CD8-positive, alpha-beta memory T cell (primary cell): ENCODE measurements around the gene KIF16B. TPM values are rescaled to one million over a fixed set of nuclear protein-coding genes. Genes with fewer than 3 reads are reported as not detected.

Experiments used
- CTCF ChIA-PET: fragments of 350-600 bp; sonication (Branson Sonifier 250); formaldehyde crosslinking; loops from one replicate; lab custom pipeline; 2021; ENCODE audit warnings: antibody characterized with exemption; lab: Charles Lee
- POLR2A ChIA-PET: fragments of 350-600 bp; sonication (Branson Sonifier 250); formaldehyde crosslinking; loops from one replicate; lab custom pipeline; 2021; ENCODE audit warnings: antibody characterized with exemption; lab: Charles Lee
- DNase-seq, 5 donors: peaks; one replicate each; pipeline versions ENCODE4 v3.0.0 to v3.0.0-alpha.2; 2020 to 2022; ENCODE audit warnings: mixed read lengths in 1 of 5
- H3K27ac ChIP-seq: one replicate; pipeline ENCODE4 v1.7.0; 2013; ENCODE audit warnings: low read depth, mild to moderate bottlenecking, low read length, moderate library complexity
- H3K27me3 ChIP-seq: 2 replicates; pipeline ENCODE4 v1.7.0; 2013; ENCODE audit warnings: low read length, mild to moderate bottlenecking; ENCODE audit not compliant: insufficient read depth, poor library complexity, severe bottlenecking
- H3K36me3 ChIP-seq: 2 replicates; pipeline ENCODE4 v1.7.0; 2013; ENCODE audit warnings: mild to moderate bottlenecking, low read length, moderate library complexity; ENCODE audit not compliant: insufficient read depth
- H3K4me1 ChIP-seq: 2 replicates; pipeline ENCODE4 v1.7.0; 2013; ENCODE audit warnings: mild to moderate bottlenecking, low read length, moderate library complexity; ENCODE audit not compliant: insufficient read depth
- H3K4me3 ChIP-seq: 2 replicates; pipeline ENCODE4 v1.7.0; 2013; ENCODE audit warnings: mild to moderate bottlenecking, low read length
- H3K9me3 ChIP-seq: 2 replicates; pipeline ENCODE4 v1.7.0; 2013; ENCODE audit warnings: mild to moderate bottlenecking, low read length
- H3K27ac Mint-ChIP-seq, 8 donors: one replicate each; pipeline ENCODE4 v1.8.0; 2020 to 2021; ENCODE audit warnings: mixed read lengths in 8 of 8, mild to moderate bottlenecking in 6 of 8, inconsistent platforms in 3 of 8, moderate library complexity in 3 of 8
- H3K27me3 Mint-ChIP-seq, 2 donors: one replicate each; pipeline ENCODE4 v1.8.0; 2020 to 2021; ENCODE audit warnings: mixed read lengths in 2 of 2, mild to moderate bottlenecking in 1 of 2, moderate library complexity in 1 of 2
- H3K36me3 Mint-ChIP-seq, 3 donors: one replicate each; pipeline ENCODE4 v1.8.0; 2020 to 2021; ENCODE audit warnings: mixed read lengths in 3 of 3, inconsistent platforms in 1 of 3, mild to moderate bottlenecking in 1 of 3
- H3K4me1 Mint-ChIP-seq, 3 donors: one replicate each; pipeline ENCODE4 v1.8.0; 2020 to 2021; ENCODE audit warnings: mixed read lengths in 3 of 3, inconsistent platforms in 1 of 3, mild to moderate bottlenecking in 1 of 3
- H3K4me3 Mint-ChIP-seq, 7 donors: one replicate each; pipeline ENCODE4 v1.8.0; 2020 to 2021; ENCODE audit warnings: mixed read lengths in 7 of 7, mild to moderate bottlenecking in 6 of 7, moderate library complexity in 4 of 7, inconsistent platforms in 2 of 7
- H3K9me3 Mint-ChIP-seq, 5 donors: one replicate each; pipeline ENCODE4 v1.8.0; 2020 to 2022; ENCODE audit warnings: mixed read lengths in 5 of 5, mild to moderate bottlenecking in 3 of 5, moderate library complexity in 2 of 5, inconsistent platforms in 1 of 5
- polyA plus RNA-seq: library from polyadenylated mRNA; unstranded; fragments of 300-500 nt; fragmentation: Illumina TruSeq; gene quantifications from one replicate; pipeline ENCODE4 v1.2.3, GENCODE V29; 2021
- total RNA-seq, 2 experiments: library from RNA; stranded (reverse); gene quantifications; one replicate each; pipeline ENCODE4 v1.2.3, GENCODE V29; 2021

KIF16B gene
- total and polyA plus RNA-seq, 3 experiments from 2014 or later, result 3.2 to 6.0 (median 3.4) TPM

DNA sequence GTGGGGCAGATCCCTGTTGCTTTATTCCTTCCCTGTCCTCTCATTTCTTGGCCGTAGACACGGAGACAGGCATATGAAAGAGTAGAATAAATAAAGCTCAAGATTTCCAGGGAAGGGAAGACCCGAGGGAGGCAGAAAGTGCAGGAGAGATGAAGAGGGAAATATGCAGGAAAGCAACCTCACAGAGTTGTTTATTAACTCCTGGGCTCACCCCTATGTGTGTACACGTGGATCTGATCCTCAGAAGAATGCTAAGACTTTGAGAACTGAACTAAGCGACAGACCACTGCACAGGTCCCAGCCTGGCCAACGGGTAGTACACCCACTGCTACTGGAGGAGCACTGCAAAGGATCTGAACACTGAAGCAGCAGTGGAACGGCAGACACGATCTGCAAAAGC is 156.2 kb downstream of the KIF16B start:
- no peaks in the 10 kb centered on the region for H3K4me1 Mint-ChIP-seq
- no peak overlapping the region for H3K27ac Mint-ChIP-seq
- CTCF ChIA-PET, result no interaction called here
- Histone ChIP-seq H3K9me3 (no peaks in the 10 kb centered on the region), H3K4me3 (no peak overlapping the region), H3K27ac (no peak overlapping the region), H3K27me3 (no peaks in the 10 kb centered on the region), H3K4me1 (no peaks in the 10 kb centered on the region), H3K36me3 (no peaks in the 10 kb centered on the region)
- no peak overlapping the region for H3K4me3 Mint-ChIP-seq
- H3K36me3 Mint-ChIP-seq, result peaks cover 12 to 45% (median 44%) of the 10 kb centered on the region in 3 donors
- DNase-seq, result no peak
- H3K9me3 Mint-ChIP-seq, result peaks cover 0 to 1% (median 0%) of the 10 kb centered on the region in 5 donors
- POLR2A ChIA-PET, result no interaction called here
- H3K27me3 Mint-ChIP-seq, result no peaks in the 10 kb centered on the region

GRCh38 chr20:16415071-16416053 is 157.9 kb downstream of the KIF16B start:
- no peak overlapping the region for H3K4me3 ChIP-seq
- no peaks in the 10 kb centered on the region for H3K9me3 ChIP-seq
- CTCF ChIA-PET, result no interaction called here
- peaks cover 11 to 49% (median 39%) of the 10 kb centered on the region in 3 donors for H3K36me3 Mint-ChIP-seq
- no peaks in the 10 kb centered on the region for H3K36me3 ChIP-seq
- POLR2A ChIA-PET, result no interaction called here
- H3K27me3 ChIP-seq, result no peaks in the 10 kb centered on the region
- H3K4me1 ChIP-seq, result no peaks in the 10 kb centered on the region
- H3K4me1 Mint-ChIP-seq, result no peaks in the 10 kb centered on the region
- H3K4me3 Mint-ChIP-seq, result no peak overlapping the region
- H3K9me3 Mint-ChIP-seq, result peaks cover 0 to 5% (median 0%) of the 10 kb centered on the region in 5 donors
- H3K27ac ChIP-seq, result no peak overlapping the region
- no peaks in the 10 kb centered on the region for H3K27me3 Mint-ChIP-seq
- DNase-seq, result no peak
- H3K27ac Mint-ChIP-seq, result no peak overlapping the region

DNA sequence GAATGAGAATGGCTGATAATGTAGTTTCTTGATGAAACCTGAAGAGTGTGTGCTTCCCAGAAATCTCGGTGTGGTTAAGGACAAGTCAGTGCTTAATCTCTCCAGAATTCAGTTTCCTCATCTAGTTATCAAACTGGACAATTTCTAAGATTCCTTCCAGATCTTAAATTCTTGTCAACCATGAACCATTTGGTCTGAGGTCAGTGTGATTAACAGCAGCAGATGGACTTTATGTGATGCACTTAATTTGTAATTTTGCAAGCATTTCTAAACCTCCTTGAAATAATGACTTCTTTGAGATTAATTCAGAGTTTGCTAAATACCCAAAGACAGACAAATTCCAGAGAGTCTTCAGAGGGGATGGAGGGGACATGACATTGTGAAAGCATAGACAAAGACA is 160.3 kb downstream of the KIF16B start:
- H3K4me1 Mint-ChIP-seq, result no peaks in the 10 kb centered on the region
- H3K9me3 ChIP-seq, result no peaks in the 10 kb centered on the region
- H3K4me3 Mint-ChIP-seq, result no peak overlapping the region
- no peaks in the 10 kb centered on the region for H3K27me3 Mint-ChIP-seq
- POLR2A ChIA-PET, result no interaction called here
- CTCF ChIA-PET, result no interaction called here
- H3K27ac Mint-ChIP-seq, result no peak overlapping the region
- H3K27me3 ChIP-seq, result no peaks in the 10 kb centered on the region
- no peaks in the 10 kb centered on the region for H3K4me1 ChIP-seq
- peaks cover 4 to 40% (median 31%) of the 10 kb centered on the region in 3 donors for H3K36me3 Mint-ChIP-seq
- no peaks in the 10 kb centered on the region for H3K36me3 ChIP-seq
- DNase-seq, result no peak
- H3K4me3 ChIP-seq, result no peak overlapping the region
- H3K27ac ChIP-seq, result no peak overlapping the region
- H3K9me3 Mint-ChIP-seq, result peaks cover 0 to 5% (median 0%) of the 10 kb centered on the region in 5 donors

GRCh38 chr20:16411361-16411760 is 161.9 kb downstream of the KIF16B start:
- POLR2A ChIA-PET, result no interaction called here
- CTCF ChIA-PET, result no interaction called here

DNA sequence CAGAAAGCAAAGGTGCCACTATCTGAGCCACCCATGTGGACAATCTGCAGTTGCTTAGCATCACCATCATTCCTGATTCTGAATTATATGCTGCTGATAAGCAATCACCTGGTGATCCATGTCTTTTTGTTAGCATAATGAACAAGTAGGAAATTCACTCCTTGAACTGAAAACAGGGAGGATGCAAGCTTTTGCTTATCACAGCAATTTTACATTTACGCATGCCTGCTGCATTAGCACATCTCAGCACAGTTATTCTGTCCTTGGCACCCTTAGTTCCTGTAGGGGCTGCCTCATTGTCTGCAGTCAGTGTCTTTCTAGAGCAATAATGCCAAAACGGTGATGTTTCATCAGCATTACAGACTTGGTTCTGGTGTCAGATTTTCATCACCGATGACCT is 162.6 kb downstream of the KIF16B start:
- no peaks in the 10 kb centered on the region for H3K36me3 ChIP-seq
- no peak overlapping the region for H3K4me3 Mint-ChIP-seq
- ChIA-PET CTCF (no interaction called here), POLR2A (no interaction called here)
- H3K27me3 ChIP-seq, result no peaks in the 10 kb centered on the region
- no peaks in the 10 kb centered on the region for H3K27me3 Mint-ChIP-seq
- no peaks in the 10 kb centered on the region for H3K4me1 Mint-ChIP-seq
- DNase-seq, result no peak
- H3K27ac Mint-ChIP-seq, result no peak overlapping the region
- peaks cover 0 to 5% (median 0%) of the 10 kb centered on the region in 5 donors for H3K9me3 Mint-ChIP-seq
- H3K4me3 ChIP-seq, result no peak overlapping the region
- no peaks in the 10 kb centered on the region for H3K4me1 ChIP-seq
- no peaks in the 10 kb centered on the region for H3K9me3 ChIP-seq
- no peak overlapping the region for H3K27ac ChIP-seq
- peaks cover 11 to 37% (median 27%) of the 10 kb centered on the region in 3 donors for H3K36me3 Mint-ChIP-seq

More at GRCh38 chr20:16411361-16411760, 161.9 kb downstream of the KIF16B start:
- Histone ChIP-seq H3K27me3 (no peaks in the 10 kb centered on the region), H3K4me3 (no peak overlapping the region), H3K9me3 (no peaks in the 10 kb centered on the region), H3K4me1 (no peaks in the 10 kb centered on the region), H3K36me3 (no peaks in the 10 kb centered on the region), H3K27ac (no peak overlapping the region)
- H3K27ac Mint-ChIP-seq, result no peak overlapping the region
- no peaks in the 10 kb centered on the region for H3K4me1 Mint-ChIP-seq
- H3K27me3 Mint-ChIP-seq, result no peaks in the 10 kb centered on the region
- H3K4me3 Mint-ChIP-seq, result no peak overlapping the region
- H3K9me3 Mint-ChIP-seq, result peaks cover 0 to 5% (median 0%) of the 10 kb centered on the region in 5 donors
- DNase-seq, result no peak
- H3K36me3 Mint-ChIP-seq, result peaks cover 4 to 34% (median 25%) of the 10 kb centered on the region in 3 donors

DNA sequence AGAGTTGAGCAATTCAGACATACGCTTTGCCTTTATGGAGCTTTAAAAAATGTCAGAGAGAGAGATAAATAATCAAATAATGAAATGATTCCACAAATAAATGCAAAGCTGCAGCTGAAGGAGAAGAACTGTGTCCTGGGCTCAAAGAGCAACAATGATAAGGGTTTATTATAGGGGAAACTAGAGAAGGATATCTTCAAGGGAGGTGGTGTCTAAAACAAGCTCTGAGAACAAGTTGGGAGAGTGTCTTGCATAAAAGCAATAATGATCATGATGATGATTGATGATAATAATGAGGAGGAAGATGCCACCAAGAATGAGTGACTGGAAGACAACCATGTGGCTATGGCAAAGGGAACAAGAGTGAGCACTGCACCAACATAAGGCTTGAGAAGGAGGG is 164.3 kb downstream of the KIF16B start:
- Mint-ChIP-seq H3K4me3 (no peak overlapping the region), H3K27ac (peak overlapping the region in 1 of 8 donors; percentile 8), H3K27me3 (no peaks in the 10 kb centered on the region), H3K4me1 (no peaks in the 10 kb centered on the region), H3K36me3 (peaks cover 20 to 35% (median 25%) of the 10 kb centered on the region in 3 donors), H3K9me3 (peaks cover 0 to 5% (median 0%) of the 10 kb centered on the region in 5 donors)
- Histone ChIP-seq H3K9me3 (no peaks in the 10 kb centered on the region), H3K4me1 (no peaks in the 10 kb centered on the region), H3K36me3 (no peaks in the 10 kb centered on the region), H3K4me3 (no peak overlapping the region), H3K27ac (no peak overlapping the region), H3K27me3 (no peaks in the 10 kb centered on the region)
- CTCF ChIA-PET, result no interaction called here
- POLR2A ChIA-PET, result no interaction called here
- no peak for DNase-seq

- H3K36me3 Mint-ChIP-seq, result peaks cover 22 to 42% (median 25%) of the 10 kb centered on the region in 3 donors
- Histone ChIP-seq H3K27me3 (no peaks in the 10 kb centered on the region), H3K9me3 (no peaks in the 10 kb centered on the region), H3K4me3 (no peak overlapping the region), H3K36me3 (no peaks in the 10 kb centered on the region), H3K27ac (no peak overlapping the region), H3K4me1 (no peaks in the 10 kb centered on the region)
- H3K9me3 Mint-ChIP-seq, result peaks cover 0 to 5% (median 0%) of the 10 kb centered on the region in 5 donors
- no peaks in the 10 kb centered on the region for H3K4me1 Mint-ChIP-seq
- H3K27me3 Mint-ChIP-seq, result no peaks in the 10 kb centered on the region
- CTCF ChIA-PET, result no interaction called here
- no peak for DNase-seq
- H3K27ac Mint-ChIP-seq, result no peak overlapping the region
- H3K4me3 Mint-ChIP-seq, result no peak overlapping the region
- POLR2A ChIA-PET, result no interaction called here
Measured at GRCh38 chr20:16407251-16408067, 165.8 kb downstream of the KIF16B start.

DNA sequence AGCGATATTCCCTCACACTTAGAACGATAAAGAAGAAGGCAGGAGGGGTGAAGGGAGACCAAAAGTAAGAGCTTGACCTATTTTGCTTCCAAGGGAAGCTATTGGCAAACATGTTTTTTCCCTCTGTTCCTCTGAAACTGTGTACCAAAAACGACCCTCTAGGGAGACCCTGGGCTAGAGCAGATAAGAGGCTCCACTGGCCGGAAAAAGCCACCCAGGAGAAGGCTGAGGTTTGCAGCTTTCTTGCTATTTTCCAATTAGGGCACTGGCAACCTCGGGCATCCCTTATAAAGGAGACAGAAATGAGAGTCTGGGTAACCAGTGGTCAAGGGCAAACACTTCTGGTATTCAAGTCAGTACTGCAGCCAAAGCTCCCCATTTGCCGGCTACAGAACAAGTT is 168.0 kb downstream of the KIF16B start:
- H3K4me1 ChIP-seq, result no peaks in the 10 kb centered on the region
- H3K36me3 ChIP-seq, result no peaks in the 10 kb centered on the region
- ChIA-PET POLR2A (no interaction called here), CTCF (no interaction called here)
- Mint-ChIP-seq H3K4me1 (no peaks in the 10 kb centered on the region), H3K9me3 (no peaks in the 10 kb centered on the region), H3K36me3 (peaks cover 14 to 47% (median 22%) of the 10 kb centered on the region in 3 donors), H3K27me3 (no peaks in the 10 kb centered on the region), H3K4me3 (no peak overlapping the region), H3K27ac (no peak overlapping the region)
- DNase-seq, result no peak
- no peaks in the 10 kb centered on the region for H3K9me3 ChIP-seq
- no peaks in the 10 kb centered on the region for H3K27me3 ChIP-seq
- H3K27ac ChIP-seq, result no peak overlapping the region
- H3K4me3 ChIP-seq, result no peak overlapping the region
